Testis (tissue), 2 donors: Measurements from ENCODE around the gene RAB13.

Experiments used
- POLR2A ChIP-seq: fragments of 450-650 bp; IDR thresholded peaks from one replicate; pipeline ENCODE4 v1.6.1; 2017; ENCODE audit warnings: antibody characterized with exemption, mild to moderate bottlenecking, moderate library complexity
- TF ChIP-seq, protein P1 (sequence below), 3 experiments: fragments of 450-650 bp in 2 of 3; fragments of 200-600 bp in 1 of 3; sonication (generic) in 1 of 3; IDR thresholded peaks; one replicate each; pipeline ENCODE4 v1.5.1; 2016 to 2019; ENCODE audit warnings: antibody characterized with exemption in 3 of 3, mild to moderate bottlenecking in 2 of 3, moderate library complexity in 1 of 3

DNA sequence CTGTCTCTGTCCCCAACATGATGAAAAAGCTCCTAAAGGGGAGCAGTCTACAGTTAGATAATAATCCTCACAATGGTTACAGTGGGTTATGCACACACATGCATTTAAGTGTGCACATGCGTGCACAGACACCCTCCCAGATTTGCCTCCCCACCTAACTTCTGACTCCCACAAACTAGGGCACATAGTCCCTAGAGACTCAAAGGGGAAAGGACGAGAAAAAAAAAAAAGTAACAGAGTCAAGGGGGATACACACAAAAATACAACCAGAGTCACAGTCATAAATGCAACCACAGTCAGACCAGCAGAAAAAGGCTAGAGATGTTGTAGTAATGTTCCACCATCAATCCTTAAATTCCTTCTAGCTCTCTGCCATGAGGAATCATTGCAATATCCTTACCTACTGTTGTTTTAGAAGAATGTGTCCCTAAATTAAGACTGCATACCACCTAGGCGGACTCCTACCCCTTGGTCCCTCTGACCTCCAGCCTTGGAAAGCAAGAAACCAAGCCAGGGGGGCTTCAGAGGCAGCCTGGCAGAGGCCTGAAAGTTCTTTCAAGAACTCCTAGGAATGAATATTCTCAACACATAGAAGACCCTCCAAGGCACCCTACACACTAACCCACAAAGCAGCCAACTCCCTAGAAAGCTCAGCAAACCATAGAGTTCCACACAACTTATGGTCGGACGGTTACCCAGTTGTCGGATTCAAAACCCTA, 29.0 kb downstream of the RAB13 start:
- TF ChIP-seq, protein P1, sequence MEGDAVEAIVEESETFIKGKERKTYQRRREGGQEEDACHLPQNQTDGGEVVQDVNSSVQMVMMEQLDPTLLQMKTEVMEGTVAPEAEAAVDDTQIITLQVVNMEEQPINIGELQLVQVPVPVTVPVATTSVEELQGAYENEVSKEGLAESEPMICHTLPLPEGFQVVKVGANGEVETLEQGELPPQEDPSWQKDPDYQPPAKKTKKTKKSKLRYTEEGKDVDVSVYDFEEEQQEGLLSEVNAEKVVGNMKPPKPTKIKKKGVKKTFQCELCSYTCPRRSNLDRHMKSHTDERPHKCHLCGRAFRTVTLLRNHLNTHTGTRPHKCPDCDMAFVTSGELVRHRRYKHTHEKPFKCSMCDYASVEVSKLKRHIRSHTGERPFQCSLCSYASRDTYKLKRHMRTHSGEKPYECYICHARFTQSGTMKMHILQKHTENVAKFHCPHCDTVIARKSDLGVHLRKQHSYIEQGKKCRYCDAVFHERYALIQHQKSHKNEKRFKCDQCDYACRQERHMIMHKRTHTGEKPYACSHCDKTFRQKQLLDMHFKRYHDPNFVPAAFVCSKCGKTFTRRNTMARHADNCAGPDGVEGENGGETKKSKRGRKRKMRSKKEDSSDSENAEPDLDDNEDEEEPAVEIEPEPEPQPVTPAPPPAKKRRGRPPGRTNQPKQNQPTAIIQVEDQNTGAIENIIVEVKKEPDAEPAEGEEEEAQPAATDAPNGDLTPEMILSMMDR (IDR thresholded peaks at IDR 0.05) = no peak
- no peak for TF ChIP-seq POLR2A
